ENCODE results near the gene ULK4.
"Not testable (repeated sequence)": the region's sequence is repeated elsewhere in the genome, so short reads cannot be mapped to it uniquely, and the experiment has no call there.

ULK4 gene

GRCh38 chr3:41961751-41962679 lies at the start of gene ULK4:
Gene ULK4, minus strand, starts transcription at chr3:41962103. Its CDS starts 7,344 bp downstream, at chr3:41954759.
- DNase-seq = peak; percentile 91

- DNase-seq = no peak
Measured at GRCh38 chr3:42010530-42010929, 48.6 kb upstream of the ULK4 start.

- DNase-seq = no peak
Measured at GRCh38 chr3:42009456-42009855, 47.6 kb upstream of the ULK4 start.

GRCh38 chr3:42007785-42008184 lies 45.9 kb upstream of the ULK4 start:
- no peak for DNase-seq

GRCh38 chr3:42005401-42005800 lies 43.5 kb upstream of the ULK4 start:
- no peak for DNase-seq

DNA sequence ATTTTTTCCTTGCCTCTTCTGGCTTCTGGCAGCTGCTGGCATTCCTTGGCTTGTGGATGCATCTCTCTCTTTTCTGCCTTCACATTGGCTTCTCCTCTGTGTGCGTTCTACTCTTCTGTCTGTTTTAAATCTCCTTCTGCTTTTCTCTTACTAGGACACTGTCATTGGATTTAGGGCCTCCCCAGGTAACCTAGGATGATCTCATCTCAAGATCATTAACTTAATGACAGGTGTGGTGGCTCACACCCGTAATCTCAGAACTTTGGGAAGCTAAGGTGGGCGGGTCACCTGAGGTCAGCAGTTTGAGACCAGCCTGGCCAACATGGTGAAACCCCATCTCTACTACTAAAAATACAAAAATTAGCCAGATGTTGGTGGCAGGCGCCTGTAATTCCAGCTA lies 40.9 kb upstream of the ULK4 start:
- DNase-seq = no peak

GRCh38 chr3:42001777-42002176 lies 39.9 kb upstream of the ULK4 start:
- no peak for DNase-seq

- no peak for DNase-seq
Measured at GRCh38 chr3:41999909-42000308, 38.0 kb upstream of the ULK4 start.

DNA sequence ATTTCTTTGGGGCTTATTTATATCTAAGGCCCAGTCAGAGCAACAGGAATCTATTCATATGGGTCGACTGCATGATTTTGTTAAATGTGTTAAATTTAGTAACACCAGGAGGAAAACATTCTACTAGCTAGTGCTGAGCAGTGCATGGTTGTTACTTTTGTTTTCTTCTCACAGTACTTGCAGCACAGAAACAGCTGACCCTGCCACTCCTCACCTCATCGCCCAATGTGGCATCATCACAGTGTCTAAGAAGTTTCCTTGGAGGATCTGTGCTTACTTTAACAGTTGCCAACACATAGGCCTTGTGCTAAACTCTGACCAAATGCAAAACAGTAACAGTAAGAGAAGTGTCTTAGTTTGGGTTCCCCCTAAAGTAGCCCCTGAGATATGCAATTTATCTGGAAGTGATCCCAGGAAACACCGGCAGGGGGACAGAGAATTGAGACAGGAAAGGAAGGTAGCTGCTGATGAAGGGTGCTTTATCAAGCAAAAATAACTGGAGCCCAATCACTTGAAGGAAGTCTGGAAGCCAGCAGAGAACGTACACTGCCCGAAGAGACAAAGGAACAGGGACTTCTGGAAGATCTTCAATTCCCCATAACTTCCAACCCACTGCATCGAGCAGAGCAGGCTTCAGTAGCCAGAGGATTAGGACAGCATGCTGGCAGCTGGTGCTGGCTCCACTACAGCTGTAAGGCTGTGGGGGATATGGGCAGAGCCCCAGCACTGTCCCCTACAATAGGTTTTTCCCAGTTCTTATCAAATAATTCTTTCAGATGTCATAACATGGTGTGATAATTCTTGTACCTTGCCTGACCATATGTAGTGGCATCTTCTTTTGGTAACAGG lies 36.0 kb upstream of the ULK4 start:
- no peak for DNase-seq

DNA sequence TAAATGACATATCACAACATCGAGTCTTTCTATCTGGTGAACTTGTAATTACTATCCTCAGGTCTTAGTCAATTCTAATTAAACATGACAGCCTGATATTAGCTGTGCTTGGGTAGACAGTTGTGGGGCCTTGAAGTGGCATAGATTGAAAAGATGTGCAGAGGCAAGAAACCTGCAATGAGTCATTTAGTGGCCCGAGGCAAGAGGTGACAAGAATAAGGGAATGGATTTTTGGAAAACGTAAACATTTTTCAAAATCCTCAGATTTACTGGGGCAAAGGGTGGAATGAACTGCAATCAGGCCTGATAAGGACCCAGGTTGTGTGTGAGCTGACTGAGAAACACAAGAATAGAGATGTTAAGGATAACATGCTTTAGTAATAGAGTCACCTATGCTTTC lies 29.5 kb upstream of the ULK4 start:
- no peak for DNase-seq

GRCh38 chr3:41989518-41989917 lies 27.6 kb upstream of the ULK4 start:
- DNase-seq = no peak

DNA sequence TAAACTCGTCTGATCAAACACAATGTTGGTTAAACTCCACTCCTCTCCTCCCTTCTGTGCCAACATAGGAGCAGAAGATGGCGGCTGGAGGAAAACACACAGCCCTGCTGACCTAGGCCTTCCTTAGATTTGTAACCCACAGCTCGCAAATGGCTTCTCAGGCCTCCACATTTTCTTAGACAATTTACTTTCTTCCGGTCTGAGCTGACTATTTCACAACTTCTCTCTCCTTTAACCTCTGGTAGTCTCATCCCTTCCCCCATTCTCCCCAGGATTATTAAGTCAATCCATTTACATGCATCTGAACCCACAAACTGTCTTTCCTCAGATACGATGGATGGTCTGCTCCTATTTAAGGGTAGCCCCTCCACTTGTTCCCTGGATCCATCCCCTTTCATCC lies 25.7 kb upstream of the ULK4 start:
- no peak for DNase-seq

DNA sequence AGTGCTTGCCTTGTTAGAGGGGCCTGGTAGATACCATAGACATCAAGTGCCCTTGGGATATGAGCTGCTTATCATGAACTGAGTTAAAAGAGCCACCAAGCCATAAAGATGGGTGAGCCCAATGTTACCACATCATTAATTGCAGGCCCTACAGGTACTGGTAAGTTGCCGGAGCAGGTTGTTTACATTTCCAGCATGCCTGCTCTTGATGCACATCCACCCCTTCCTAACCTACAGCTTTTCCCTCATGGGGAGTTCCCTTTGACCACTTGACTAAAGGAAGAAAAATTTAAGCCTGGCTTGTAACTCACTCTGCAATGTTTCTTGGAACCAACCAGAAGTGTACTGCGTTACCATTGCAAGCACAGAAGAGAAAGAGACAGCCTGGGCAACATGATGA lies 24.7 kb upstream of the ULK4 start:
- DNase-seq = no peak

DNA sequence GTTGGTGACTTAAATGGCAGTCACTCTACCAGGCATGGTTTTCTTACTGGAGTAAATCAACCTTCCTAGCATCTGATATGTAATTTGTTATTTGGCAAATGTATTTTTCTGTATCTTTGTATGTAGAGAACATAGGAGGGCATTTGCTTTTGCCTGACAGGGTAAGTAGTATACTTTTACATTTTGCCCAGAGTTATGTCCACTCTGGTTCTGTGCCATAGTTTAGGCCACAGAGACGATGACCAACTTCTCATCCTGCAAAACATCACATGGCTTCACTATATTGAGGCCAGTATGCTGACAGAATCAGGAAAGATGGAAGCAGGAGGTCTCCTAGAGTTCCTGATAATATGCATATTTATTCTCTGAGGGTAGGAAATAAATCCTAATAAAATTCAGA lies 23.1 kb upstream of the ULK4 start:
- no peak for DNase-seq

- not testable (repeated sequence) for DNase-seq
Measured at GRCh38 chr3:41983091-41983490, 21.2 kb upstream of the ULK4 start.

DNA sequence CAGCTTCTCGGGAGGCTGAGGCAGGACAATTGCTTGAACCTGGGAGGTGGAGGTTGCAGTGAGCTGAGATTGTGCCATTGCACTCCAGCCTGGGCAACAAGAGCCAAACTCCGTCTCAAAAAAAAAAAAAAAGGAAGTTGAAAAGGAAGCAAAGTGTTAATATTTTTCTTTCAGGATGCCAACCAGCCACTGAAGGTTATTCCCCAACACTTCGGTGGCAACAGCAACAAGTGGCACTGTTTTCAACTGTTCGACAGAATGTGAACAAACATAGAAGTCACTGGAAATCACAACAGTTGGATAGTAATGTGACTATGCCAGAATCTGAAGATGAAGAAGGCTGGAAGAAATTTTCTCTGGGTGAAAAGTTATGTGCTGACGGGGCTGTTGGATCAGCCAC lies 15.5 kb upstream of the ULK4 start:
- not testable (repeated sequence) for DNase-seq

DNA sequence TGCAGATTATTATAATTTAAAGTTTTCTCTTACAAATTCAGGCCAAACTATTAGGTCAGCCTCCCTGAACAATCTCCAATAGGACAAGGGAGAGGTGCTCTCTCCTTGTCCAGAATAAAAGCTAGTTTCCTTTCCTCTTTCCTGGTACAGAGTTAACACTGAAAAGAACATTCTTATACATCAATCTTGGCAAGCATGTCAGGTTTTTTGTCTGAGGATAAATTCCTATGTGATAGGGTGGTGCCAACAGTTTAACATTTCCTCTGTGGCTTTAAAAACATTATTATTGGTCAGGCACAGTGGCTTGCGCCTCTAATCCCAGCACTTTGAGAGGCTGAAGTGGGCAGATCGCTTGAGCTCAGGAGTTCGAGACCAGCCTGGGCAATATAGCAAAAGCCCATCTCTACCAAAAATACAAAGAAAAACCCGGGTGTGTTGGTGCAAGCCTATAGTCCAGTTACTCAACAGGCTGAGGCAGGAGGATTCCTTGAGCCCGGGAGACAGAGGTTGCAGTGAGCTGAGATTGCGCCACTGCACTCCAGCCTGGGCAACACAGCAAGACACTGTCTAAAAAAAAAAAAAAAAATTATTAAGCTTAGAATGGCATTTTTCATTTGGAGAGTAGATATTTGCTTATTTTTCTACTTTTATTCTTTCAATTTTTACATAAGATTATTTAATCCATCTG lies 13.7 kb upstream of the ULK4 start:
- DNase-seq = no peak

- DNase-seq = no peak
Measured at GRCh38 chr3:41974223-41974622, 12.3 kb upstream of the ULK4 start.

GRCh38 chr3:41972802-41973201 lies 10.9 kb upstream of the ULK4 start:
- DNase-seq = no peak

DNA sequence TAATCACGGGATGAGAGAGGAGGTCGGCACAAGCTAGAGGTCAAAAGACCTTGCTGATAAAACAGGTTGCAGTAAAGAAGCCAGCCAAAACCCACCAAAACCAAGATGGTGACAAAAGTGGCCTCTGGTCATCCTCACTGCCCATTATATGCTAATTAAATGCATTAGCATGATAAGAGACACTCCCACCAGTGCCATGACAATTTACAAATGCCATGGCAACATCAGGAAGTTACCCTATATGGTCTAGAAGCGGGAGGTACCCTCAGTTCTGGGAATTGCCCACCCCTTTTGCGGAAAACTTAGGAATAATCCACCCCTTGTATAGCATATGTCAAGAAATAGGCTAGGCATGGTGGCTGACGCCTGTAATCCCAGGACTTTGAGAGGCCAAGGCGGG lies 4.3 kb upstream of the ULK4 start:
- no peak for DNase-seq

DNA sequence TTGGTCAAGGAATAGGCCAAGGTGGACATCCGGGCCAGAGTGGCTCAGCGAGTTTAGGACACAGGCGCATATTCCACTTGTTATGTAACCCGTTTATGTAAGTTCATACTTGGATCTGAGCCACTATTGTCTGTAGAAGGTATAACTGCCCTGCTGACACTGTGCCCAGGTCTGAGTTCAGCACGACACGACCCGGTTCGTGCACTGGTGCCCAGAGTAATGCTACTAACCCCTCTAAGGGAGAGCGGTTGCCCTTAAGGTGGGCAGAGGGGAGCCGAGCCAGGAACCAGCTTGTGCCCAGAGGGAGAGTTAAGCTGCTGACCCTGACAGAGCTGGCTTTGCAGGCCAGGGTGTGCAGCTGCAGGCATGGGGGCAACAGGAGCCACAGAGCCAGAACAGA lies 1.9 kb upstream of the ULK4 start:
- no peak for DNase-seq

DNA sequence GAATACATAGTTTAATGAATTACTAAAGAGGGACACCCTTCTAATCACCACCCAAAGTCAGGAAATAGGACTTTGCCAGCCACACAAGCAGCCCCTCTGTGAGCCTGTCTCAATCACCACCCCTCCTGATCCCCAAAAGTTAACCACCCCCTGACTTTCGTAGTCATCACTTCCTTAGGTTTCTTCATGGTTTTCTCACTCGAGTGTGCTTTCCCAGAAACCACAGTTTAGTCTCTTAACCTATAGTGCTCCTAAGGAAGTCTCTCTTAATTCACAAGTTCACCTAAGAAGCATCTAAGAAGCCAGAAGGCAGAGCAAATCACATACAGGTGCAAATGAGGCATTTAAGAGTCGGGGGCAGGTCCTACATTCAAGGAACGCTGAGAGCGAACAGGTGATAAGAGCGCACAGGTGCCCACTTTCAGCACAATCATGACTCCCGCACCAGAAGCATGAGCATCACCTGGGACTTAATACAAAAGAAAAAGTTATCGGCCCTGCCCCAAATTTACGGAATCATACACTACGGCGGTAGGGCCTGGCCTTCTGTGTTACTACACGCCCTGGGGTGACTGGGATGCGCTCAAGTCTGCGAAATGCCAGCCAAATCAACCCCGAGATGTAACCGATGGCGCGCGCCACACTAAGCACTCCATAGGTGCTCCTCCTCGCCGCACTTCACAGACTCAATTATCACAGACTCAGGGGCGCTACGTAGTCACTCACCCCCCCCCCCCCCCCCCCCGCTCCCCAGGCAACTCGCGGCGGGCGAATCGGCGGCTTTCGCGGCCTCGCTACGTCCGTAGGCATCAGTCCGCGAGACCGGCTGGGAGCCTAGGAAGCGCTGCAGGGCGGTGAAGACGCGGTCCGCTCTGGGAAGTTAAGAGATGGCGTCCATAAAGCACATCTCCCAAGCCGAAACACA lies 815 bp downstream of the ULK4 start:
- peak; percentile 36 for DNase-seq

Data from activated CD4-positive, alpha-beta T cell treated with anti-CD3 and anti-CD28 coated beads for 1 hour (primary cell).